ENCODE measurements around the gene CACHD1. TPM values are rescaled to one million over a fixed set of nuclear protein-coding genes. Genes with fewer than 3 reads are reported as not detected.

Gene CACHD1
- polyA plus RNA-seq, 2 of the 4 experiments (the other 2 are of a cell fraction): 0.72 to 1.6 TPM

DNA sequence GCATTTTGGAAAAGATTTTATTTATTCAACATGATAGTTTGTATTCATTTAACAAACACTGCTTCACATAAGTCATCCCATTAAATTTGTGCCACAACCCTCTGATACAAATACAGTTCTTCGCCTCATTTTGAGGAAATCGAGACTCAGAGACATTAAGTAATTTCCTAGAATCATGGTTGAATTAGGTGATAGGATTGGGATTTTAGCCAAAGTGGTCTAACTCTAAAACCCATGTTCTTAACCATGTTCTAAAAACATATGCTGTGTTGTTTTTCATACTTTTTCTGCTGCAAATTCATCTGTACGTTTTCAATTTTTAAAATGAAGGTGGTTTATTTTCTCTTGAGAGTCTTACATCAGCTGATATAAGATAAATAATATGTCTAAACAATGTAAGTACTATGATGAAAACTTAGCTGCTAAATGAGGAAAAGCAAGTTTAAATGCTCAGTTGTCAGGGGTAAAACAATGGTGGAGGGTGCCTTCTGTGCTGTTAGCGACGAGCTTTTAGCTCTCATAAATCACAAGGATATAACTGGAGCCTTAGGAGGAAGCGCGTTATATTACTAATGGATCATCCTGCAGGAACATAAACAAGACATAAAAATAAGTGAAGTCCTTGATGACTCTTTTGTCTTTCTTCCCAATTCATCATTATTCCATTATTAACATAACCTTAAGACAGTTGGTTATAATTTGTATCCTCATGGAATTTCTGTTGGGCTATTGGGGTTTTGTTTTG is 97.7 kb downstream of the CACHD1 start:
- ChIA-PET POLR2A (no interaction called here), CTCF (no interaction called here)
- TF ChIP-seq CBX8 (IDR thresholded peaks at IDR 0.05) (no peak), ZSCAN20 (CRISPR knock-in tag; IDR thresholded peaks at IDR 0.05) (no peak), MYC (IDR thresholded peaks at IDR 0.05; ENCODE audit: borderline replicate concordance, low read length) (no peak), RARB (CRISPR knock-in tag; IDR thresholded peaks at IDR 0.05) (no peak), HEYL (CRISPR knock-in tag; IDR thresholded peaks at IDR 0.05) (no peak), PHF8 (IDR thresholded peaks at IDR 0.05; ENCODE audit: borderline replicate concordance, low read depth) (no peak), TFCP2L1 (CRISPR knock-in tag; IDR thresholded peaks at IDR 0.05) (no peak), TP53 (CRISPR knock-in tag; IDR thresholded peaks at IDR 0.05) (no peak), NPAS2 (CRISPR knock-in tag; IDR thresholded peaks at IDR 0.05; ENCODE audit: borderline replicate concordance) (no peak)
- TF ChIP-seq, protein P1, sequence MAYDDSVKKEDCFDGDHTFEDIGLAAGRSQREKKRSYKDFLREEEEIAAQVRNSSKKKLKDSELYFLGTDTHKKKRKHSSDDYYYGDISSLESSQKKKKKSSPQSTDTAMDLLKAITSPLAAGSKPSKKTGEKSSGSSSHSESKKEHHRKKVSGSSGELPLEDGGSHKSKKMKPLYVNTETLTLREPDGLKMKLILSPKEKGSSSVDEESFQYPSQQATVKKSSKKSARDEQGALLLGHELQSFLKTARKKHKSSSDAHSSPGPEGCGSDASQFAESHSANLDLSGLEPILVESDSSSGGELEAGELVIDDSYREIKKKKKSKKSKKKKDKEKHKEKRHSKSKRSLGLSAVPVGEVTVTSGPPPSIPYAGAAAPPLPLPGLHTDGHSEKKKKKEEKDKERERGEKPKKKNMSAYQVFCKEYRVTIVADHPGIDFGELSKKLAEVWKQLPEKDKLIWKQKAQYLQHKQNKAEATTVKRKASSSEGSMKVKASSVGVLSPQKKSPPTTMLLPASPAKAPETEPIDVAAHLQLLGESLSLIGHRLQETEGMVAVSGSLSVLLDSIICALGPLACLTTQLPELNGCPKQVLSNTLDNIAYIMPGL (CRISPR knock-in tag; IDR thresholded peaks at IDR 0.05; ENCODE audit: borderline replicate concordance): no peak
- Histone ChIP-seq H3K4me3 (no peak overlapping the region), H3K27ac (no peak overlapping the region), H3K4me2 (no peak overlapping the region), H3K4me1 (no peaks in the 10 kb centered on the region), H3K9me3 (no peaks in the 10 kb centered on the region; the same call in 2 of the 3 replicates)
- no peak for ATAC-seq
- 47% methylated on average over 7 of the region's 7 CpGs for WGBS (ENCODE audit: missing lambda C conversion rate)
- DNase-seq (ENCODE audit: low read depth in 1 of 2, low spot score in 1 of 2): no peak
- FAIRE-seq: no peak

DNA sequence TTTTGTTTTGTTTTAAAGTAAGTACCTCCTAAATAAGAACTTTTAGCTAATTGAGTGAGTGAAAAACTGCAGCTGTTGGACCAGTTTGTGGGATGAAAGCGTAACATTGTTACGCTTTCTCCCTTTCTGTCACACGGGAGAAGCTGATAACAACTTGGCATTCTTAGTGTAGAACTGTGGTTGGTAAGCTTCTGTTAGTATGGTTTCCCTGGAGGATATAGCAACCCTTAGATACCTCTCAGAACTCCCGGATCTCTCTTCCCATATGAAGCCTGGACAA is 98.2 kb downstream of the CACHD1 start:
- Histone ChIP-seq H3K9me3 (no peaks in the 10 kb centered on the region; the same call in 2 of the 3 replicates), H3K4me3 (no peak overlapping the region), H3K27ac (no peak overlapping the region), H3K4me2 (no peak overlapping the region), H3K4me1 (no peaks in the 10 kb centered on the region)
- ATAC-seq: no peak
- FAIRE-seq: no peak
- CTCF ChIA-PET: no interaction called here
- WGBS (ENCODE audit: missing lambda C conversion rate): 79% methylated on average over 4 of the region's 4 CpGs
- no peak for DNase-seq (ENCODE audit: low read depth in 1 of 2, low spot score in 1 of 2)
- TF ChIP-seq ZNF302 (CRISPR knock-in tag; IDR thresholded peaks at IDR 0.05) (no peak), RAD21 (conservative IDR thresholded peaks at IDR 0.05 in 1 of 2, IDR thresholded peaks at IDR 0.05 in 1 of 2) (no peak), FOXS1 (CRISPR knock-in tag; IDR thresholded peaks at IDR 0.05) (no peak), CBX8 (IDR thresholded peaks at IDR 0.05) (no peak), HEYL (CRISPR knock-in tag; IDR thresholded peaks at IDR 0.05) (no peak), RNF2 (IDR thresholded peaks at IDR 0.05; ENCODE audit: borderline replicate concordance, low read depth) (no peak), HDAC2 (IDR thresholded peaks at IDR 0.05) (no peak), HOXB13 (CRISPR knock-in tag; IDR thresholded peaks at IDR 0.05; ENCODE audit: low read depth) (no peak)
- TF ChIP-seq, protein P2, sequence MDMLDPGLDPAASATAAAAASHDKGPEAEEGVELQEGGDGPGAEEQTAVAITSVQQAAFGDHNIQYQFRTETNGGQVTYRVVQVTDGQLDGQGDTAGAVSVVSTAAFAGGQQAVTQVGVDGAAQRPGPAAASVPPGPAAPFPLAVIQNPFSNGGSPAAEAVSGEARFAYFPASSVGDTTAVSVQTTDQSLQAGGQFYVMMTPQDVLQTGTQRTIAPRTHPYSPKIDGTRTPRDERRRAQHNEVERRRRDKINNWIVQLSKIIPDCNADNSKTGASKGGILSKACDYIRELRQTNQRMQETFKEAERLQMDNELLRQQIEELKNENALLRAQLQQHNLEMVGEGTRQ (IDR thresholded peaks at IDR 0.05): no peak
- TF ChIP-seq, protein P3, sequence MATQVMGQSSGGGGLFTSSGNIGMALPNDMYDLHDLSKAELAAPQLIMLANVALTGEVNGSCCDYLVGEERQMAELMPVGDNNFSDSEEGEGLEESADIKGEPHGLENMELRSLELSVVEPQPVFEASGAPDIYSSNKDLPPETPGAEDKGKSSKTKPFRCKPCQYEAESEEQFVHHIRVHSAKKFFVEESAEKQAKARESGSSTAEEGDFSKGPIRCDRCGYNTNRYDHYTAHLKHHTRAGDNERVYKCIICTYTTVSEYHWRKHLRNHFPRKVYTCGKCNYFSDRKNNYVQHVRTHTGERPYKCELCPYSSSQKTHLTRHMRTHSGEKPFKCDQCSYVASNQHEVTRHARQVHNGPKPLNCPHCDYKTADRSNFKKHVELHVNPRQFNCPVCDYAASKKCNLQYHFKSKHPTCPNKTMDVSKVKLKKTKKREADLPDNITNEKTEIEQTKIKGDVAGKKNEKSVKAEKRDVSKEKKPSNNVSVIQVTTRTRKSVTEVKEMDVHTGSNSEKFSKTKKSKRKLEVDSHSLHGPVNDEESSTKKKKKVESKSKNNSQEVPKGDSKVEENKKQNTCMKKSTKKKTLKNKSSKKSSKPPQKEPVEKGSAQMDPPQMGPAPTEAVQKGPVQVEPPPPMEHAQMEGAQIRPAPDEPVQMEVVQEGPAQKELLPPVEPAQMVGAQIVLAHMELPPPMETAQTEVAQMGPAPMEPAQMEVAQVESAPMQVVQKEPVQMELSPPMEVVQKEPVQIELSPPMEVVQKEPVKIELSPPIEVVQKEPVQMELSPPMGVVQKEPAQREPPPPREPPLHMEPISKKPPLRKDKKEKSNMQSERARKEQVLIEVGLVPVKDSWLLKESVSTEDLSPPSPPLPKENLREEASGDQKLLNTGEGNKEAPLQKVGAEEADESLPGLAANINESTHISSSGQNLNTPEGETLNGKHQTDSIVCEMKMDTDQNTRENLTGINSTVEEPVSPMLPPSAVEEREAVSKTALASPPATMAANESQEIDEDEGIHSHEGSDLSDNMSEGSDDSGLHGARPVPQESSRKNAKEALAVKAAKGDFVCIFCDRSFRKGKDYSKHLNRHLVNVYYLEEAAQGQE (IDR thresholded peaks at IDR 0.05): no peak
- POLR2A ChIA-PET: no interaction called here
